Fibroblast of lung (primary cell): Measurements from ENCODE around the gene CCDC150.

Source experiments
- CTCF ChIP-seq, 2 donors: IDR thresholded peaks in 1 of 2; conservative IDR thresholded peaks in 1 of 2; 1 replicate in 1 of 2; 2 replicates in 1 of 2; pipeline ENCODE4 v1.5.1; 2011 to 2012; ENCODE audit warnings: low read length in 2 of 2, control low read depth in 1 of 2, inconsistent platforms in 1 of 2, low read depth in 1 of 2, mild to moderate bottlenecking in 1 of 2
- EZH2 ChIP-seq: IDR thresholded peaks from 2 replicates; pipeline ENCODE4 v1.5.1; 2012; ENCODE audit warnings: low read length, control low read depth, mild to moderate bottlenecking; ENCODE audit errors: missing control alignments

- TF ChIP-seq CTCF (conservative IDR thresholded peaks at IDR 0.05 in 1 of 2, IDR thresholded peaks at IDR 0.05 in 1 of 2; ENCODE audit: low read depth in 1 of 2, low read length in 2 of 2) (no peak), EZH2 (no peak)
Measured at GRCh38 chr2:196635156-196635555, 4.4 kb upstream of the CCDC150 start.
